GM03348 (cell line): ENCODE data around the gene USP12.

Experiments
- DNase-seq: peaks from one replicate; pipeline ENCODE4 v3.0.0; 2012; ENCODE audit warnings: low spot score

USP12 gene

GRCh38 chr13:27120811-27121210 is 50.8 kb downstream of the USP12 start:
- DNase-seq = no peak

GRCh38 chr13:27120011-27120410 is 51.6 kb downstream of the USP12 start:
- DNase-seq = peak; percentile 9

DNA sequence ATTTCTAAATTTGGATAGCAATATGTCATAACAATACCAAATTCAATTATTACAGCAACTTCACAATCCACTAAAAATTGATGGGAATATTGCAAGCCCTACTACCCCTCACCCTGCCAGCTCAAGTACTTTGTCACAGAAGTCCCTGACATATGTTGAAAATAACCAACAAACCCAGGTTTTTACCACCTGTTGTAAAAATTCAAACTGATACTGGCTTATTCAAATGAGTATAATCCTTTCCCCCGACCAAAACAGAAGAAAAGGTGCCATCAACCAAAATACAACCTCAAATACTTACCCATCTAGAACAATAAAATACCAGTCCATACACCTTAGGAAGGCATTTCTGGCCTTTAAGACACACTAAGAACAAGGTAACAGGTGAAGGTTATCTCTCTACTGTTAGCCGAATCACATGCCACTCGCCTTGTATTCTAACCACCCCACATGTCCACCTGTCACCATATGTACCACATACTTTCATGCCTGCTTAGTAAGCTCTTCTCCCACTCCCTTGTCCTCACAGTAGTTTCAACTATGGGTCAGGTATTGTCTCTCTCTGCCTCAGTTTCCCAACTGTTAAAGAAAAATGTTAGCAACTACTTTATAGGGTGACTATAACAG is 53.1 kb downstream of the USP12 start:
- DNase-seq = no peak

DNA sequence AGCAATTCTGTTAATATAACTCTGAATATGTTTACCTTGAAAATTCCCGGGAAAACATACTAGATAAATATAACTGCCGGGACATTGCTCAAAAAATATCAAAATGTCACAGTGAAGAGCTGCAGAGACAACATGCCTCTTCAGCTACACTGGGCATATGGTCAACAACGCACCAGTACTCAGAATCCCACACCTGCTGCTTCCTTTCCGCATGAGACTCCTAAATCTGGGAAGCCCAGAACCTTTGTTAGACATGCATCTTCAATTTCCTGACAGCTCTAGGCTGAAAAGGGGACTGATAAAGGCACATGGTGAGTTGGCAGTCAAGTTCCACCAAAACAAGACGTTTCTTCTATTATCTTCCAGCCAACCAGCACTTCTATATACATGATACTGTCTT is 53.7 kb downstream of the USP12 start:
- no peak for DNase-seq

GRCh38 chr13:27117158-27117557 is 54.5 kb downstream of the USP12 start:
- no peak for DNase-seq

- no peak for DNase-seq
Measured at GRCh38 chr13:27113436-27113835, 58.2 kb downstream of the USP12 start.

GRCh38 chr13:27112006-27112405 is 59.6 kb downstream of the USP12 start:
- DNase-seq = no peak

DNA sequence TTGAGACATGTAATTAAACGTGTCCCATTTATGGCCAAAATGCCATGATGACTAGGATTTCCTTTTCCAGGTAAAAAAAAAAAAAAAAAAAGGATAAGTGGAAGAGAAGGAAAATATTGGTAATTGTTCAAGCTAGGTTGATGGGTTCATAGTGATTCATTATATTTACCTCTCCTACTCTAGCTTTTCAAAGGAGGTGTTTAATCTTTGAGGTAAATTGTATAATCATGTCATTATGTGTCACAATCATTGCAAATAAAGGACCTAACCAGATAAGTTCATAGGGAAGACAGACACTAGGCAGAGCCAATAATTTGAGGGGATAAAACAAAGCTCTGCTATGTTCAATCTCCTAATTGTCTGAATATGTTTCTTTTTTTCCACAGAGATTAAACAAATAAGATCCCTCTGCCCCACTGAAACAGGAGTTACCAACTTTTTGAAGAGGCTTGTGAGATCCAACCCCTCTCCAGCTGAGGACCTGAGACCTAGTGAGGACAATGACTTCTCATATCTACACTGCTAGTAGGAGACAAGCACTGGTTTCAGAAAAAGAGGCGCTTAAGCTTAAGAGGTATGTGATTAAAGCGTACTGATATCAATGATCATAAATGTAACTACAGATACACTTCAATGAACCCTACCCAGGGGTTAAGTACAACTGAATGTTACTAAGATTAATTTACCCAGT is 61.4 kb downstream of the USP12 start:
- no peak for DNase-seq

DNA sequence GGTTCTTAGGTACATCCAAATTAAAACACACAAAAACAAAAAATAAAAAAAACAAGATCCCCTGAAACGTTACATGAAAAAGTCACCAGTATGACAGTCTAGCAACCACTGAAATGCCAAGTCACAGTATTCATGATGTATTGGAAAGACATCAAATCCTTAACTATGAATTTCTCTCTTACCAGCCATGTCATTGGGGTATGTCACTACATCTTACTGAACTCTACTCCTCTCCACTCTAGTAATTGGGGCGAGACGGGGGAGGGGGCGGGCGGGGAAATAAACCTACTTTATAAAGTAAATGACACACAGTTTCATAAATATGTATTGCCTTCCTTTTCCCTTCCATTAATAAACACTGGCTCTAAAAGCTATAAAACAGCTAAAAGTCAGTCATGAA is 65.5 kb downstream of the USP12 start:
- no peak for DNase-seq

- DNase-seq = no peak
Measured at GRCh38 chr13:27104606-27105005, 67.0 kb downstream of the USP12 start.

DNA sequence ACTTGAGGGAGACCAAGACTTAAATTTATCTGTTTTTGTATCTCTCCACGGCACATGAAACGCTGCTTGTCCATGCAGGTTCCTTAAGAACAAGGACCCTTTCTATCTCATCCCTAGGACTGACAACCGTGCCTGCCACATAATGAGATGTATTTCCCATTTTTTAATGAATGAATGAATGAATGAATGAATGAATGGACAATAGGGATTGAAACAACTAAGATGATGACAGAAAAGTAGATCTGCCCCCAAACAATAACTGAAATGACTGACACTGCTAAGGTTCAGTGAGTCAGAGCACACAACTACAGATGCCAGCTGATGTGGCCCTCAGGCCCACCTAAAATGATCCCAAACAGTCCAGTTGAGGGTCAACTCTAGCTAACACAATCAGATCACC is 69.8 kb downstream of the USP12 start:
- DNase-seq = no peak

DNA sequence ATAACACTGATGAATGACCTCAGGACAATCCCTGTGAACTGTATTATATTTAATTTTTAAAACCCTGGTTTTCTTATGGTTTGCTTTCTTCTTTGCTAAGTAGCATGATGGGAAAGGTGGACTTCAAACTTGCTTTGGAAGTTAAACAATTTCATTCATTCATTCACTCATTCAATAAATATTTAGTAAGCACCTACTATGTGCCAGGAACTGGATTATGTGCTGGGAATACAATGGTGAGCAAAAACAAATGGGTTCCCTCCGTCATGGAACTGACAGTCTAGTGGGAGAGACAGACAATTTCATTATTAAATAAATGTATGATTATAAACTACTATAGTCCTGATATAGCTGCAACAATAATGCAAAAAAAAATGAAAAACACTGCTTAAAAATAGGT is 70.3 kb downstream of the USP12 start:
- no peak for DNase-seq

DNA sequence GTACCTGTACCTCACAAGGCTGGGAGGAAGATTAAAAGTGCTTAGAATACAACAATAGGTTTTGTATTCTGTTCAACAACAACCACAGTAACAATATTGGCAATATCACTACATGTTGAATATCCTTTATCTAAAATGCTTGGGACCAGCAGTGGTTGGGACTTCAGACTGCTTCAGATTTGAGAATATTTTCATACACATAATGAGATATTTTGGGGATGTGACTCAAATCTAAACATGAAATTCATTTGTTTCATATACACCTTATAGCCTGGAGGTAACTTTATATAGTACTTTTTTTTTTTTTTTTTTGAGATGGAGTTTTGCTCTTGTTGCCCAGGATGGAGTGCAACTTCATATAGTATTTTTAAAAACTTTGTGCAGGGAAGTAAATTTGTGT is 73.9 kb downstream of the USP12 start:
- DNase-seq = no peak

GRCh38 chr13:27091451-27091850 is 80.2 kb downstream of the USP12 start:
- DNase-seq = no peak

DNA sequence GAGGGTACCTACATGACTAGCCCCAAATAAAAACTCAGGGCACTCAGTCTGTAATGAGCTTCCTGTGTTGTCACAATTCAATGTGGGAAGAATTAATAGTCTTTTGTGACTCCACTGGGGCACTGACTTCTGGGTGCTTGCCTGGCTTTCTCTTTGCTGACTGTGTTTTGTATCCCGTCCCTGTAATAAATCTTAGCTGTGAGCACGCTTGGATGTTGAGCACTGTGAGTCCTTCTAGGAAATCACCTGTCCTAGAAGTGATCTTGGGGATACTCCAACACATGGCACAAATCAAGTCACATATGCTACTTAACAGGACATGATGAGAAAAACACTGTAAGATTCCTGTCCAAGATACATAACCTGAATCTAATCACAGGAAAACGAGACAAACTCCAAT is 83.0 kb downstream of the USP12 start:
- DNase-seq = no peak

DNA sequence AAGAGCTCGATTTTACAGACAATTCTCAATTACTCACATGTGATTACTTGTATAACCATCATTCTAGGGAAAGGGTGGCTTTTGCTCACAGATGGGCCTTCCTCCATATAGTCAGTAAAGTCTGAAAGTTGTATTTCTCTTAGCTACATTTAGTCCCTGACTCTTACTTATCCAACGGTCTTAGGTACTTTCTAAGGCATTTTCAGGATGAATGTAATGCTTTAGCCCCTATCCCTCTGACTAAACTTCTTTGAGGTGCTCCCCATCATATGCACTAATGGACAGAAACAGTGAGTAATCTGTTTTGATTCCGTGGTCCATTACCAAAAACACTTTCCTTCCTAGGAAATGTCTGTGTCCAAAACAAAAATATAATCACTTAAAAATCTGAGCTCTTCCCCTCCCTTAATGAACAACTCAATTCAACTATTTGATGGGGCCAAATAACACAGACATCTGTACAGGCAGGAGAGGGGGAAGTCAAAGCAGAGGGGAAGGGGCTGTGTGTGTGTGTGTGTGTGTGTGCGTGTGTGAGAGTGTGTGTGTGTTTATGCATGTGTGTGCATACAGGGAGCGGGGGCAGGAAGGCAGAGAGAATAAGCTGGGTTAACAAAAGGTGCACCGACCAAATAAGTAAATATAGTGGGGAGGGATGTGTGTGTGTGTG is 84.9 kb downstream of the USP12 start:
- no peak for DNase-seq

GRCh38 chr13:27083183-27083582 is 88.4 kb downstream of the USP12 start:
- DNase-seq = no peak

DNA sequence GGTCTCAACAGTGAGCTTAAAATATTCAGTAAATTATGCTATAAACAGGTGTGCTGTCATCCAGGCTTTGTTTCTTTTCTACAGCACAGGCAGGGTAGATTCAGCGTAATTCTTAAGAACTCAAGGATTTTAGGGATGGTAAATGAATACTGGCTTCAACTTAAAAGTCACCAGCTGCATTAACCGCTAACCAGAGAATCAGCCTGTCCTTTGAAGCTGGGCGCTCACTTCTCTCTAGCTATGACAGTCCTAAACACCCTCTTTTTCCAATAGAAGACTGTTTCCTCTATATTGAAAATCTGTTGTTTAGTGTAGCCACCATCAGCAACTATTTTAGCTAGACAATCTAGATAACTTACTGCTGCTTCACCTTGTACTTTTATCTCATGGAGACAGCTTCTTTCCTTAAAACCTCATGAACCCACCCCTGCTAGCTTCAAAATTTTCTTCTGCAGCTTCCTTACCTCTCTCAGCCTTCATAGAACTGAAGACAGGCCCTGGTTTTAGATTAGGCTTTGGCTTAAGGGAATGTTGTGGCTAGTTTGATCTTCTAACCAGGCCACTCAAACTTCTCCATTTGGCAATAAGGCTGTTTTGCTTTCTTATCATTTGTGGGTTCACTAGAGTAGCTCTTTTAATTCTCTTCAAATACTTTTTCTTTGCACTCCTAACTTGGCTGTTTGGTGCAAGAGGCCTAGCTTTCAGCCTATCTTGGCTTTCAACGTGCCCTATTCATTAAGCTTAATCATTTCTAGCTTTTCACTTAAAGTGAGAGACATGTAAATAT is 89.5 kb downstream of the USP12 start:
- DNase-seq = no peak

DNA sequence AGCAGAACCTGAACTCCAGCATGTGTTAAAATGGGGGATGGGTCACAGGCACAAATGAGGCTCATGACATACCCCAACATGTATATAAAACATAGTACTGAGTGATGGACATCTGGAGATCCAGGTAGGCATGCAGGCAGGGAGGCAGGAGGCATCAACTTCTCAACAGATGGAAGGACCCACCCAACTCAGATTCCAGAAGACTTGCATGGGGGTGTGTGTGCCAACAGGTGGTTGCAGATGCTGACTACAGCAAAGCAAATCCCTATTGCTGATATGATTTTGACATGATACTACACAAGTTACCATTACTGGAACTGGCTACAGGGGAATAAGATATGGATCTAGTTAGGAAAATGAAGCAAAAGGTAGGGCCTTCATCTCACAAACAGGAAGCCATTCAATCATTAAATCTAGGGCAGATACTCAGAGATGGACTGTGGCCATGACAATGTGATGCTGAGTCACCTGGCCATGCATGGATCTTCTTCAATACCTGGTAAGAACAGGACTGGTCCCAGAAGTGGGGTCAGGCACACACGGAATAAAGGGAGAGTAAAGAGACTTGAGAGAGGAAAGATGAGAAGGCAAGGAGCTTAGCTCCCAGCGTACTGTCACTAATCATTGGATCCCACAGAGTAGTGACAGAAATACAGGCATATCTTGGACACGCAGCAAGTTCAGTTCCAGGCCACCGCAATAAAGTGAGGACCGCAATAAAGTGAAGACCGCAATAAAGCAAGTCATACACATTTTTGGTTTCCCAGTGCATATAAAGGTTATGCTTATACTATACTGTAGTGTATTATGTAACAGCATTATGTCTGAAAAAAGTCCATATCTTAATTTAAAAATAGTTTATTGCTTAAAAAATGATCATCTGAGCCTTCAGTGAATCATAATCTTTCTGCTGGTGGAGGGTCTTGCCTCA is 91.3 kb downstream of the USP12 start:
- no peak for DNase-seq

DNA sequence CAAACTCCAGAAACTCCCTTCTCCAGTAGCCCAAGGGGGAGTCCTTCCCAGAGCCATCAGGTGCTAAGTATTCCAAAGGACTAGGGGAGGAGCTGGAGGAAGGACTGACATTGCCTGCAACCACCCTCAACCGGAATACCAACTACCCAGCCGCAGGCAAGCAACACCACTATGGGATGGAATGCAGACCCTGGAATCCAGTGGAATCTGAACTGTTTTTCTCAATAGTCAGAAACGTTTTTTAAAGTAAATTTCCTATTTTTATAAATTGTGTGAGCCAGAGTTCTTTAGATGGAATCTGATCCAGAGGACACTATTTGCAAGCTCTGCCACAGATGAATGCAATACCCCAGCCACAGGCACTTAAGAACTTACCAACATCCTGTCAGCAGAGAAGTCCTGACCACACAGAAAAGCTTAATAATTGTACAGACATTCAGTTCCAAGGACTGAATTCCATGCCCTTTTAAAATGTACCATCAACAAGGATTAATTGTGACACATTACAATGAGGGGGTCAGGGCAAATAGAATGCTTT is 92.1 kb downstream of the USP12 start:
- peak; percentile 70 for DNase-seq

DNA sequence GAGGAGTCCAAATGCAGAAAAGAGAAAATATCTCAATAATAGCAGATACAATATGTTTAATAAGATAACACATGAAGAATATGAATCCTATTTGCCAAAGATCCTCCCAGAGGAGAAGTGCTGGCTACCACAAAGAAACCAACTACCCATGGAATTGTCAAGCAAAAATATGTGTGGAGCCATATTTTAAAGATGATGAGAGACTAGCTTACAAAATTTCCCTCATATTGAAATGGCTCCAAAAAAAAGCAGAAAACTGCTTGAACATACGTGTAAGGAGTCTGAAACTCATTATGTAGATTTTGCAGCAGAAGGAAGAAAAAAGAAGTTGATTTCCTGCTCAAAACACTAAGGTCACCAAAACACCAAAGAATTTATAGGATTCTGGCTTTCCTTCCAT is 94.2 kb downstream of the USP12 start:
- no peak for DNase-seq
